ENCODE measurements around the gene HOMER2. TPM values are rescaled to one million over a fixed set of nuclear protein-coding genes. Genes with fewer than 3 reads are reported as not detected.

Gene HOMER2
- total and polyA plus RNA-seq, 11 donors: 15.2 to 60.5 (median 36.9) TPM

GRCh38 chr15:82850731-82851130 is 101.8 kb downstream of the HOMER2 start:
- no peak for DNase-seq
- TF ChIP-seq CTCF (IDR thresholded peaks at IDR 0.05): no peak
- no peak for TF ChIP-seq POLR2A (IDR thresholded peaks at IDR 0.05)
- ATAC-seq: no peak
- intact Hi-C loops (cut with DNase I): loop anchor here (1.0 to 10.0 kb wide), 5 partner anchors 134 to 152 kb away; partner anchors contain the start of gene RAMAC (in 6 of the 10)
- Histone ChIP-seq H3K4me1 (peaks cover 0 to 18% (median 13%) of the 10 kb centered on the region in 12 donors), H3K27ac (no peak overlapping the region), H3K27me3 (no peaks in the 10 kb centered on the region), H3K36me3 (peaks cover 0 to 10% (median 0%) of the 10 kb centered on the region in 9 donors), H3K9me3 (no peaks in the 10 kb centered on the region), H3K4me3 (no peak overlapping the region)
- WGBS, 4 donors: 79 to 82% (median 80%) methylated on average over 7 of the region's 7 CpGs

- TF ChIP-seq CTCF (IDR thresholded peaks at IDR 0.05): peak; percentile 58 to 89 (median 72)
- no peak for TF ChIP-seq POLR2A (IDR thresholded peaks at IDR 0.05)
- Histone ChIP-seq H3K9me3 (no peaks in the 10 kb centered on the region), H3K36me3 (peaks cover 0 to 10% (median 0%) of the 10 kb centered on the region in 9 donors), H3K4me1 (peaks cover 0 to 16% (median 11%) of the 10 kb centered on the region in 12 donors), H3K27me3 (no peaks in the 10 kb centered on the region), H3K27ac (peak overlapping the region in 5 of 12 donors; percentile 32 to 55 (median 42)), H3K4me3 (peak overlapping the region in 7 of 12 donors; percentile 16 to 29 (median 21))
- DNase-seq: peak; percentile 76 to 88 (median 83)
- ATAC-seq: peak; percentile 93 to 97 (median 94)
- 12 to 18% (median 16%) methylated on average over 21 to 23 of the region's 23 CpGs for WGBS, 4 donors
- intact Hi-C loops (cut with DNase I): loop anchor here (1.0 to 10.0 kb wide), 5 partner anchors 135 to 152 kb away; partner anchors contain the start of gene RAMAC (in 6 of the 10)
Observed at GRCh38 chr15:82849556-82850512, 102.7 kb downstream of the HOMER2 start.

- WGBS, 4 donors: 82 to 85% (median 85%) methylated on average over 7 to 9 of the region's 9 CpGs
- Histone ChIP-seq H3K36me3 (peaks cover 0 to 10% (median 0%) of the 10 kb centered on the region in 9 donors), H3K27me3 (no peaks in the 10 kb centered on the region), H3K4me1 (peaks cover 0 to 16% (median 11%) of the 10 kb centered on the region in 12 donors), H3K27ac (no peak overlapping the region), H3K4me3 (no peak overlapping the region), H3K9me3 (peaks cover 0 to 5% (median 0%) of the 10 kb centered on the region in 12 donors)
- no peak for DNase-seq
- intact Hi-C loops (cut with DNase I): loop anchor here in 3 of 10 donors (2.0 to 5.0 kb wide), 2 partner anchors 152 to 154 kb away; no protein-coding TSS in a partner anchor
- no peak for ATAC-seq
- TF ChIP-seq CTCF (IDR thresholded peaks at IDR 0.05): no peak
- no peak for TF ChIP-seq POLR2A (IDR thresholded peaks at IDR 0.05)
Observed at GRCh38 chr15:82848241-82848993, 104.1 kb downstream of the HOMER2 start.
